ENCODE measurements around the gene ZNF142.

DNA sequence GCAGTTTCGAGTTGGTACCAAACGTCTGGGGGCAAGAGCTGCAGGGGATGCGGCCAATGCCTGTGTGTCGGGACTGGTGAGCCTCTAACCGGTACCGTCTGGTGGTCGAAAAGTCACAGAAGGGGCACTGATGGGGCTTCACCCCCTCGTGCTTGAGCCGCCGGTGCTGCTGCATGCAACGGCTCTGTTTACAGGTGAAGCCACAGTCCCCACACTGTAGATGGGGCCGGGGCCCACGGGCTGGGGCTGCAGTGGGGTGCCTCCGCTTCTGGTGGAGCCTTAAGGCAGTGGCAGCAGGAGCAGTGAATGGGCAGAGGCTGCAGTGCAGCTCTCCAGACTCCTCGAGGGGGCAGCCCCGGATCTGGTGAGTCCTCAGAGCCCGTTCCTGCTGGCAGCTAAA lies 16.6 kb downstream of the ZNF142 start:
- TF ChIP-seq, protein P1, sequence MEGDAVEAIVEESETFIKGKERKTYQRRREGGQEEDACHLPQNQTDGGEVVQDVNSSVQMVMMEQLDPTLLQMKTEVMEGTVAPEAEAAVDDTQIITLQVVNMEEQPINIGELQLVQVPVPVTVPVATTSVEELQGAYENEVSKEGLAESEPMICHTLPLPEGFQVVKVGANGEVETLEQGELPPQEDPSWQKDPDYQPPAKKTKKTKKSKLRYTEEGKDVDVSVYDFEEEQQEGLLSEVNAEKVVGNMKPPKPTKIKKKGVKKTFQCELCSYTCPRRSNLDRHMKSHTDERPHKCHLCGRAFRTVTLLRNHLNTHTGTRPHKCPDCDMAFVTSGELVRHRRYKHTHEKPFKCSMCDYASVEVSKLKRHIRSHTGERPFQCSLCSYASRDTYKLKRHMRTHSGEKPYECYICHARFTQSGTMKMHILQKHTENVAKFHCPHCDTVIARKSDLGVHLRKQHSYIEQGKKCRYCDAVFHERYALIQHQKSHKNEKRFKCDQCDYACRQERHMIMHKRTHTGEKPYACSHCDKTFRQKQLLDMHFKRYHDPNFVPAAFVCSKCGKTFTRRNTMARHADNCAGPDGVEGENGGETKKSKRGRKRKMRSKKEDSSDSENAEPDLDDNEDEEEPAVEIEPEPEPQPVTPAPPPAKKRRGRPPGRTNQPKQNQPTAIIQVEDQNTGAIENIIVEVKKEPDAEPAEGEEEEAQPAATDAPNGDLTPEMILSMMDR (conservative IDR thresholded peaks at IDR 0.05 in 1 of 2, IDR thresholded peaks at IDR 0.05 in 1 of 2; ENCODE audit: extremely low read depth in 1 of 2, insufficient read depth in 1 of 2, low read depth in 1 of 2, low read length in 2 of 2) = no peak
- TF ChIP-seq EZH2 (IDR thresholded peaks at IDR 0.05; ENCODE audit: borderline replicate concordance, low read length) = no peak

All from mammary epithelial cell (primary cell).